Esophagus (tissue), 2 donors: ENCODE data around the gene PNMA3. TPM values are rescaled to one million over a fixed set of nuclear protein-coding genes. Genes with fewer than 3 reads are reported as not detected.
"Not testable (repeated sequence)": the region's sequence is repeated elsewhere in the genome, so short reads cannot be mapped to it uniquely, and the experiment has no call there.

ENCODE experiments used
- H3K27ac ChIP-seq, 2 donors: one replicate each; pipeline ENCODE4 v1.5.1; 2013; ENCODE audit warnings: low read depth in 2 of 2, mild to moderate bottlenecking in 2 of 2, inconsistent platforms in 1 of 2, low read length in 1 of 2, moderate library complexity in 1 of 2
- H3K27me3 ChIP-seq, 2 donors: one replicate each; pipeline ENCODE4 v1.6.1; 2013; ENCODE audit warnings: low read length in 2 of 2, control low read depth in 1 of 2, mild to moderate bottlenecking in 1 of 2; ENCODE audit not compliant: insufficient read depth in 2 of 2, control insufficient read depth in 1 of 2
- H3K36me3 ChIP-seq, 2 donors: one replicate each; pipeline ENCODE4 v1.6.1; 2013; ENCODE audit warnings: low read length in 1 of 2; ENCODE audit not compliant: control insufficient read depth in 2 of 2, insufficient read depth in 2 of 2
- H3K4me1 ChIP-seq, 2 donors: one replicate each; pipeline ENCODE4 v1.6.1; 2013; ENCODE audit warnings: low read length in 1 of 2; ENCODE audit not compliant: control insufficient read depth in 2 of 2, insufficient read depth in 2 of 2
- H3K4me3 ChIP-seq, 2 donors: one replicate each; pipeline ENCODE4 v1.5.1; 2013; ENCODE audit warnings: low read length in 2 of 2, mild to moderate bottlenecking in 2 of 2, low read depth in 1 of 2, moderate library complexity in 1 of 2
- H3K9me3 ChIP-seq, 2 donors: one replicate each; pipeline ENCODE4 v1.6.1; 2013; ENCODE audit warnings: mild to moderate bottlenecking in 2 of 2, low read depth in 1 of 2, low read length in 1 of 2, moderate library complexity in 1 of 2; ENCODE audit not compliant: control insufficient read depth in 2 of 2, insufficient read depth in 1 of 2
- WGBS, 2 donors: extraction: QIAGEN DNeasy Blood & Tissue Kit; methylation state at CpG; one replicate each; pipeline ENCODE4 v1.1.7; 2013; 5-methylcytosine and 5-hydroxymethylcytosine counted together
- polyA plus RNA-seq, 2 donors: library from polyadenylated mRNA; stranded (reverse); fragments of 200-250 nt; gene quantifications; one replicate each; pipeline ENCODE4 v1.2.3, GENCODE V29; 2013
- donor health status: healthy with polysubstance abuse.
- donor health status: Bipolar disorder and iron deficiency.

Gene PNMA3
- polyA plus RNA-seq, 2 donors, result 0.19 to 0.45 TPM

- H3K4me3 ChIP-seq, H3K9me3 ChIP-seq, H3K27ac ChIP-seq, H3K27me3 ChIP-seq, H3K4me1 ChIP-seq, H3K36me3 ChIP-seq: not testable (repeated sequence)
- WGBS, 2 donors, result no CpG with 5 or more reads among the region's 76 CpGs
Observed at GRCh38 chrX:153071909-153072583, 15.8 kb downstream of the PNMA3 start, which contains the start of gene PNMA6A. PNMA6A (plus strand) TSS chrX:153072454; CDS start chrX:153073063, 609 bp downstream.

DNA sequence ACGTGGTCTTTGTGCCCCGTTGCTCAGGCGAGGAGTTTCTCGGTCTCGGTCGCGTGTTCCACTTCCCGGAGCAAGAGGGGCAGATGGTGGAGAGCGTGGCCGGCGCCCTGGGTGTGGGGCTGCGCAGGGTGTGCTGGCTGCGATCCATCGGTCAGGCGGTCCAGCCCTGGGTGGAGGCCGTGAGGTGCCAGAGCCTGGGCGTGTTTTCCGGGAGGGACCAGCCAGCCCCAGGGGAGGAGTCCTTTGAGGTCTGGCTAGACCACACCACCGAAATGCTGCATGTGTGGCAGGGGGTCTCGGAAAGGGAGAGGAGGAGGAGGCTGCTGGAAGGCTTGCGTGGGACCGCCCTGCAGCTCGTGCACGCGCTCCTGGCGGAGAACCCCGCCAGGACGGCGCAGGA is 17.1 kb downstream of the PNMA3 start:
- H3K9me3 ChIP-seq, H3K27me3 ChIP-seq, H3K36me3 ChIP-seq, H3K4me3 ChIP-seq, H3K4me1 ChIP-seq, H3K27ac ChIP-seq: not testable (repeated sequence)
- 90% methylated on average over 3 to 6 of the region's 29 CpGs for WGBS, 2 donors

- Histone ChIP-seq H3K4me1 (no peaks in the 10 kb centered on the region), H3K36me3 (no peaks in the 10 kb centered on the region), H3K4me3 (no peak overlapping the region), H3K27ac (no peak overlapping the region), H3K27me3 (no peaks in the 10 kb centered on the region), H3K9me3 (no peaks in the 10 kb centered on the region)
- 85 to 94% methylated on average over 15 to 19 of the region's 24 CpGs for WGBS, 2 donors
Observed at GRCh38 chrX:153074262-153074899, 18.1 kb downstream of the PNMA3 start.

DNA sequence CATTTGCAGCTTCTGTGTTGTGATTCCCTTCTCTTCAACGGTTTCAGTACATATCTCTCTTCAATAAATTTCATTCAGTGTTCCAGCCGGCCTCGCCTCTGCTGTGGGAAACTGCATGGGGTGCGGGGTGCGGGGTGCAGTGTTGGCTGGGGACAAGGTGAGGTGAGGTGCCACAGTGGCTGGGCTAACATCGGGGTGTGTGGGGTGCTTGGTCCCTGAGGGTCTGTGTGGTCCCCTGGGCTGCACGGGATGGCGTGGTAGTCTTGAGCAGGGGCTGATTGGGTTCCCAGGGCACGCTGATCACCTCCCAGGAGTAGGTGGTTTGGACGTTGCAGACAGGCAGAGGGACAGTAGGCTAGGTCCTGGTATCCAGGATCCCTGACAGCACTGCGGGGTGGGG is 18.7 kb downstream of the PNMA3 start:
- no peaks in the 10 kb centered on the region for H3K9me3 ChIP-seq
- WGBS, 2 donors, result 87 to 89% methylated on average over 11 of the region's 11 CpGs
- no peaks in the 10 kb centered on the region for H3K36me3 ChIP-seq
- no peaks in the 10 kb centered on the region for H3K4me1 ChIP-seq
- H3K4me3 ChIP-seq, result no peak overlapping the region
- no peak overlapping the region for H3K27ac ChIP-seq
- no peaks in the 10 kb centered on the region for H3K27me3 ChIP-seq

- no peak overlapping the region for H3K27ac ChIP-seq
- no peaks in the 10 kb centered on the region for H3K9me3 ChIP-seq
- no peaks in the 10 kb centered on the region for H3K36me3 ChIP-seq
- 84 to 94% methylated on average over 4 to 9 of the region's 14 CpGs for WGBS, 2 donors
- H3K4me1 ChIP-seq, result no peaks in the 10 kb centered on the region
- no peak overlapping the region for H3K4me3 ChIP-seq
- no peaks in the 10 kb centered on the region for H3K27me3 ChIP-seq
Observed at GRCh38 chrX:153075366-153075765, 19.1 kb downstream of the PNMA3 start.

GRCh38 chrX:153077437-153078135 is 21.3 kb downstream of the PNMA3 start:
- H3K4me3 ChIP-seq, H3K4me1 ChIP-seq, H3K9me3 ChIP-seq, H3K27me3 ChIP-seq, H3K27ac ChIP-seq, H3K36me3 ChIP-seq: not testable (repeated sequence)
- no CpG with 5 or more reads among the region's 76 CpGs for WGBS, 2 donors

DNA sequence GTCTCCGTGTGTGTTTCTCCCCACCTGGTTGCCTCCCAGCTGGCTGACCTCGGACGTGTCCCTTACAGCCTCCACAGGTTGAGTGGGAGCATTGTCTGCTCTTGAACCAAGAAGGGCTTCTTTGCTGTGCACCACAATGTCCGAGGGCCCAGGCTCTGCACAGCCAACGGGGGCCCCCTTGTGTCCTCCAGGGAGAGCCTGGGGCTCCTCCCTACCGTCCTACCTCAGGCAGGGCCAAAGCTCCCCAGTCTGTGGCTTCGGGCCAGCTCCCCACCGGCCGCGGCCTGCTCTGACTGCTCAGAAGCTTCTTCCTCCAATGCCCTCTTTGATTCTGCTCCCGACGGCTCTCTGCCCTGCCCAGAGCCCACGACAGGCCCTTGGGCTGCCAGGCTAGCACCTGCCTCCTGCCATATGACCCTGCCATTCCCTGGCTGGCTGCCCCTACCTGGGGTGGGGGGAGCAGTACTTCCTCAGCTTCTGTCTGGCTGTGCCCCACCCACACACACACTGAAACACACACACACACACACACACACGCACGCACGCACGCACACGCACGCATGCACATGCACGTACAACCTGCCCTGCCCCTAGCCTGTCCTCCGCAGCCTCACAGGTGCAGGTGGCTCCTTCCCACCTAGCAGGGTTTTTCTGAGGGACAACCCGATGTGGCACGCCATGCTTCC is 27.1 kb downstream of the PNMA3 start:
- not testable (repeated sequence) for H3K4me3 ChIP-seq, H3K4me1 ChIP-seq, H3K27me3 ChIP-seq, H3K9me3 ChIP-seq, H3K36me3 ChIP-seq, H3K27ac ChIP-seq
- WGBS, 2 donors, result 33 to 54% methylated on average over 10 of the region's 23 CpGs

DNA sequence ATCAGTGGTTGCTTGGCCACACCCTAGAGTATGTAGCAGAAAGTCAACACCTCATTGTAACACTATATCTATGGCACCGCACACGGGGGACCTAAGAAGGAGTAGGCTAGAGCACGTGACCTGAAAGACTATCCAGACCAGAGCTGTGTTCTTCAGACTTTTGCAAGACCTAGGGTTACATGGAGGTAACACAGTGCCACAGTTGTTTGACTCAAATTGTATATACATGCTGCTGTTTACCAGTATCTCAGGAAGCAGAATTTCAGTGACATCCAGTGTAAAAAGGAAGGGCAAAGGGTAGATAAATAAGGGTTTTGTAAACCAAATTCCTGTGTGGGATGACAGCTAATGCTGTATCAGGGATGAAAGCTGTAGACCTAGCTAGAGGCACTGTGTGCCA is 46.1 kb downstream of the PNMA3 start:
- no peak overlapping the region for H3K4me3 ChIP-seq

DNA sequence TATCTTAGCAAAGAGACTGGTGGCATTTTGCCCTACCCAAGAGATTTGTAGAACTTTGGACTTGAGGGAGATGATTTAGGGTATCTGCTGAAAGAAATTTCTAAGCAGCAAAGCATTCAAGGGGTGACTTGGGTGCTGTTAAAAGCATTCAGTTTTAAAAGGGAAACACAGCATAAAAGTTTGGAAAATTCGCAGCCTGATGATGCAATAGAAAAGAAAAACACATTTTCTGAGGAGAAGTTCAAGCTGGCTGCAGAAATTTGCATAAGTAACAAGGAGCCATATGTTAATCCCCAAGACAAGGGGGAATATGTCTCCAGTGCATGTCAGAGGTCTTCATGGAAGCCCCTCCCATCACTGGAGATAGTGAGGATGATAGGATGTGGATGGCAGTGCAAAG is 48.7 kb downstream of the PNMA3 start:
- WGBS, 2 donors, result 56 to 95% methylated on average over 1 of the region's 1 CpG
- H3K4me1 ChIP-seq, H3K27me3 ChIP-seq, H3K4me3 ChIP-seq, H3K9me3 ChIP-seq, H3K36me3 ChIP-seq, H3K27ac ChIP-seq: not testable (repeated sequence)

More for the DNA sequence above, 46.1 kb downstream of the PNMA3 start:
- Histone ChIP-seq H3K4me1 (no peaks in the 10 kb centered on the region), H3K36me3 (no peaks in the 10 kb centered on the region), H3K9me3 (peaks cover 0 to 3% of the 10 kb centered on the region in 2 donors), H3K27me3 (no peaks in the 10 kb centered on the region), H3K27ac (no peak overlapping the region)
- 63 to 73% methylated on average over 3 of the region's 3 CpGs for WGBS, 2 donors
